Measurements from ENCODE around the gene TBCD. TPM values are rescaled to one million over a fixed set of nuclear protein-coding genes. Genes with fewer than 3 reads are reported as not detected.
A peak's percentile ranks its signal among the peaks of the same experiment; 100 is the strongest.

The TBCD gene
- total RNA-seq, 2 donors from 2014 or later: 38.9 to 74.8 TPM

DNA sequence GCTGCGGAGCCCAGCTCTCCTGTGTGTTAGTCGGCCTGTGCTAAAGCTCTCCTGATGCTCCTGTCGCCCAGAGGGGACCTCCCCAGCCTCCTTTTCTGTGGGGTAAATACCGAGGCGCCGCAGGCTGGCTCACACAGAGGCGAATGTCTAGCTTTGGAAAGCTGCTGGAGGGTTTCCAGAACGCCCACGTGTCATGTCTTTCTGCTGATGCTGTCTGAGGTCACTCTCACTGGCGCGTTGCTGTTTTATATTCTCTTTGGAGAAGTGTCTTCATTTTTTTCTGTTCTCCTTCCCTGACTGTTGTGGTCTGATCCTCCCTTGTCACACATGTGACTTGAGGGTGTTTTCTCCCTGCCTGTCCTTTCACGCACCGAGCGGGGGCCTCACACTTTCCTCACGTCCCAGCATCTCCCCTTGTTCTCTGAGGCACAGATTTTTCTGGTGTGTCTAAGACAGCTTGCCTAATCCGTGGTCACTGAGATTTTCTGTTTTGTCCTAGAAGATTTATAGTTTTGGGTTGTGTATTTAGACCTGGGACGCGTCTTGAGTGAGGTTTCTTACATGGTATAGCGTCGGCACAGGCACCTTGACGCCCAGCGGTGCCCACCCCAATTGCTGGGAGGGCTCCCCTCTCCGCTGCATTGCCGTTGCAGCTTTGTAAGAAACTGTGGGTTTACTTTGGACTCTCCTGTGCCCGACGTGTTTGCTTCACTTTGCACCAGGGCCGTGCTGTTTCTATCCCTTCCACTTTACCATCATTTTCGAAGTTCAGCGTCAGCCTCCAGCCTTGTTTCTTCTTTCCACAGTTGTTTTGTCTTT is 180.0 kb downstream of the TBCD start:
- TF ChIP-seq, protein P1, sequence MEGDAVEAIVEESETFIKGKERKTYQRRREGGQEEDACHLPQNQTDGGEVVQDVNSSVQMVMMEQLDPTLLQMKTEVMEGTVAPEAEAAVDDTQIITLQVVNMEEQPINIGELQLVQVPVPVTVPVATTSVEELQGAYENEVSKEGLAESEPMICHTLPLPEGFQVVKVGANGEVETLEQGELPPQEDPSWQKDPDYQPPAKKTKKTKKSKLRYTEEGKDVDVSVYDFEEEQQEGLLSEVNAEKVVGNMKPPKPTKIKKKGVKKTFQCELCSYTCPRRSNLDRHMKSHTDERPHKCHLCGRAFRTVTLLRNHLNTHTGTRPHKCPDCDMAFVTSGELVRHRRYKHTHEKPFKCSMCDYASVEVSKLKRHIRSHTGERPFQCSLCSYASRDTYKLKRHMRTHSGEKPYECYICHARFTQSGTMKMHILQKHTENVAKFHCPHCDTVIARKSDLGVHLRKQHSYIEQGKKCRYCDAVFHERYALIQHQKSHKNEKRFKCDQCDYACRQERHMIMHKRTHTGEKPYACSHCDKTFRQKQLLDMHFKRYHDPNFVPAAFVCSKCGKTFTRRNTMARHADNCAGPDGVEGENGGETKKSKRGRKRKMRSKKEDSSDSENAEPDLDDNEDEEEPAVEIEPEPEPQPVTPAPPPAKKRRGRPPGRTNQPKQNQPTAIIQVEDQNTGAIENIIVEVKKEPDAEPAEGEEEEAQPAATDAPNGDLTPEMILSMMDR (IDR thresholded peaks at IDR 0.05): no peak
- no peak for TF ChIP-seq POLR2A (IDR thresholded peaks at IDR 0.05)
- no peaks in the 10 kb centered on the region for H3K9me3 ChIP-seq
- H3K27ac ChIP-seq: no peak overlapping the region
- peak; percentile 42 to 67 (median 50) for DNase-seq
- no peak for ATAC-seq
- no peaks in the 10 kb centered on the region for H3K4me1 ChIP-seq
- intact Hi-C loops (cut with DNase I): no loop called here
- H3K27me3 ChIP-seq: no peaks in the 10 kb centered on the region
- WGBS, 2 donors: 87 to 91% methylated on average over 27 to 28 of the region's 29 CpGs
- peaks cover 0 to 20% of the 10 kb centered on the region in 2 donors for H3K36me3 ChIP-seq (replicated peaks in 1 of 2; ENCODE audit: insufficient read depth in 1 of 2, low read depth in 2 of 2)
- no peak overlapping the region for H3K4me3 ChIP-seq

DNA sequence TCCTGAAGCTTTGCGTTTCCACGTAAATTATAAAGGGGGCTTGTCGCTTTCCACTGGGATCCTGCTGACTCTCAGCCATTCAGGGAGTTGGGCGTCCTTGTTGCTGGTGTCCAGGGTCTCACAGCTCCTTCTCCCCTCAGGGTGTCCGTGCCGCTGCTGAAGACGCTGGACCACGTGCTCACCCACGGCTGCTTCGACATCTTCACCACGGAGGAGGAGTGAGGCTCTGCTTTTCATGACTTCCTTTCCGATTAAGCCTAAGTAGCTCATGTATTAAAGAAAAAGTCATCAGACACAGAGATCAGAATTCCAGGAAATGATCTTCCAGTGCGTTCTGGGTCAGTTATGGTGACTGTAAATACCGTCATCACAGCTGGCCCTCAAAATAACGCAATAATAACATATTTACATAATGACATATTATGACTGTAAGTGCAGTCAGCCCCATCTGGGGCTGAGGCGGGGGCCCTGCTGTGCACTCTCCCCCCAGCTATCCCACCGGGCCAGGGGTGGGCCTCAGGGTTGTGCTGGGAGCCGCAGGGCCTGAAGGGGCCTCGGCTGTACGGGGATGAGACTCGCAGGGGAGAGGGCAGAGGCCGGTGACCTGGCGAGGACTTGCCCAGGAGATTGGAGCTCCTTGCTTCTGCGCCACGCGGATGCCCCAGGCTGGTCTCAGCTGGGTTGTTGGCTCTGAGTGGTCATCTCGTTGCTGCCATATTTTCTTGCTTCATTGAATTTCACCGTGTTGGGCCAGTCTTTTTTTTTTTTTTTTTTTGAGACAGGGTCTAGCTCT is 180.8 kb downstream of the TBCD start:
- 87 to 89% methylated on average over 25 to 26 of the region's 28 CpGs for WGBS, 2 donors
- H3K27ac ChIP-seq: no peak overlapping the region
- TF ChIP-seq, protein P1 (IDR thresholded peaks at IDR 0.05): no peak
- no peak for TF ChIP-seq POLR2A (IDR thresholded peaks at IDR 0.05)
- no peaks in the 10 kb centered on the region for H3K27me3 ChIP-seq
- peak in 1 of 4 donors; percentile 9 for DNase-seq
- no peak overlapping the region for H3K4me3 ChIP-seq
- no peak for ATAC-seq
- H3K9me3 ChIP-seq: no peaks in the 10 kb centered on the region
- peaks cover 0 to 15% of the 10 kb centered on the region in 2 donors for H3K36me3 ChIP-seq (replicated peaks in 1 of 2; ENCODE audit: insufficient read depth in 1 of 2, low read depth in 2 of 2)
- intact Hi-C loops (cut with DNase I): no loop called here
- no peaks in the 10 kb centered on the region for H3K4me1 ChIP-seq

DNA sequence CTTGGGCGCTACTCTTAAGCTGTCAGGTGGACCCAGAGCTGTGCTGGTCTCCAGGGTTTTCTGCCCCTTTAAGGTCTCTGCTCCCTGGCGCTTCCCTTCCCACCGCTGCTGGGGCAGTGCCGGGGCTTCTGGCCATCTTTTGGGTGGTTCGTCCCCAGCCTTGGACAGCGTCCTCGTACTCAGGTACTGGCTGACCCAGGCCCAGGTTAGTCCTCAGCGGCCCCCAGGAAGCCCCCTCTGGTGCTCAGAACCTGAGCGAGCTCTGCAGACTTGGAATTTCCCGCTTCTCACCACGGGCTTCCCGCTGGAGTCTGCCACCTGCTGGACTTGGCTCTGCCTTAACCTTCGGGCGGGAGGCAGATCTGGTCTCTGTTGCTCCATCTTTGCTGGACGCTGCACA is 182.0 kb downstream of the TBCD start:
- Histone ChIP-seq H3K9me3 (no peaks in the 10 kb centered on the region), H3K36me3 (replicated peaks in 1 of 2; ENCODE audit: insufficient read depth in 1 of 2, low read depth in 2 of 2) (peaks cover 0 to 13% of the 10 kb centered on the region in 2 donors), H3K27ac (no peak overlapping the region), H3K4me3 (no peak overlapping the region), H3K27me3 (no peaks in the 10 kb centered on the region), H3K4me1 (no peaks in the 10 kb centered on the region)
- 92 to 95% methylated on average over 15 of the region's 15 CpGs for WGBS, 2 donors
- intact Hi-C loops (cut with DNase I): no loop called here
- TF ChIP-seq, protein P1 (IDR thresholded peaks at IDR 0.05): no peak
- no peak for ATAC-seq
- peak in 2 of 4 donors; percentile 8 to 11 for DNase-seq

DNA sequence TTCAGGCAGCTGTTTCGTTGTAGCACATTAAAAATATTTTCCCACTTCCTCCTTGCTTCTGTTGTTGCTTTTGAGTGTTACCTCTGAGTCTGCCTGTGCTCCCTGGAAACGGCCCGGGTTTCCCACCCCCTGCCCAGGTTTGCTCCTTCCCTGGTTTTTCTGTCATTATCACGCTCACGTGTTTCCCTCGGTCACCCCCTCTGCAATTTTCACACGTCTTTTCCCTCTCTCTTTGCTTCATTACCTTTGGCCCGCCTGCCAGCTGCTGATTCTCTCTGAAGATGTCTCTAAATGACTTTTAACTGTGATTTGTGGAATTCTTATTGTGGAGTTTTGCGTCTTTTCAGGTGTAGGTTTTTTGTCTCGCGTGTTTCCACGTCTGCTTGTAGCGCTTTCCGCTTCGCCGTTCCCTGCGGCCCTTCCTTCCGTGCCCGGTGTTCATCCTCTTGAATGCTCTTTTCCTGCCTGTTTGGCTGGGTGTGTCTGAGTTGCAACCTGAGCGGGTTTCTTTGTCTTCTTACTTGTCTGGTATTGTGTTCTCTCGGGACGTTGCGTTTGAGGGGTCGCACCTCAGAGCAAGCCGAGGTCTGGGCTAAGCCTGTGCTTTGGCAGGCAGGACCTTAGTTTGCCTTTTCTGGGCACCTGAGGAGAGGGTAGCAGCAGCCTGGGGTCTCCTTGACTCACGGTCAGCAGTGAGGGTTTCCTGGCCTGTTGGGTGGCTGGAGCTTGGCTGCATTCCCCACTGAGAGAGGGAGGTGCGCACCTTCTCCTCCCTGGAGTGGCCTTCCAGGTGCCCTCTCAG is 184.3 kb downstream of the TBCD start:
- intact Hi-C loops (cut with DNase I): no loop called here
- TF ChIP-seq, protein P1 (IDR thresholded peaks at IDR 0.05): no peak
- H3K9me3 ChIP-seq: no peaks in the 10 kb centered on the region
- DNase-seq (no peak), ATAC-seq (no peak)
- 95% methylated on average over 26 to 27 of the region's 27 CpGs for WGBS, 2 donors
- H3K4me1 ChIP-seq: no peaks in the 10 kb centered on the region
- H3K4me3 ChIP-seq: no peak overlapping the region
- H3K27me3 ChIP-seq: no peaks in the 10 kb centered on the region
- H3K27ac ChIP-seq: no peak overlapping the region
- peaks cover 0 to 8% of the 10 kb centered on the region in 2 donors for H3K36me3 ChIP-seq (replicated peaks in 1 of 2; ENCODE audit: insufficient read depth in 1 of 2, low read depth in 2 of 2)
